Cardiac muscle cell (in vitro differentiated cells and primary cell): ENCODE data around the gene ST6GALNAC3. TPM values are rescaled to one million over a fixed set of nuclear protein-coding genes. Genes with fewer than 3 reads are reported as not detected.

Source experiments
- DNase-seq, 2 donors: peaks; one replicate each; pipeline versions ENCODE4 v3.0.0 to v3.0.0-alpha.2; 2010 to 2017; ENCODE audit warnings: low read depth in 1 of 2, low spot score in 1 of 2
- H3K27ac ChIP-seq: fragments of 200-600 bp; sonication (generic); 2 replicates; pipeline ENCODE4 v1.5.1; 2016
- H3K27me3 ChIP-seq: fragments of 200-600 bp; sonication (generic); 2 replicates; pipeline ENCODE4 v1.6.0; 2016; ENCODE audit warnings: control low read depth
- H3K36me3 ChIP-seq: fragments of 200-600 bp; sonication (generic); 2 replicates; pipeline ENCODE4 v1.5.1; 2016; ENCODE audit warnings: control low read depth
- H3K4me1 ChIP-seq: fragments of 200-600 bp; sonication (generic); 2 replicates; pipeline ENCODE4 v1.8.1; 2017; ENCODE audit warnings: low read depth, mild to moderate bottlenecking, mixed run types
- H3K4me3 ChIP-seq: fragments of 200-600 bp; sonication (generic); 2 replicates; pipeline ENCODE4 v1.5.1; 2016; ENCODE audit warnings: mild to moderate bottlenecking
- H3K9me3 ChIP-seq: fragments of 200-600 bp; sonication (generic); 2 replicates; pipeline ENCODE4 v1.5.1; 2017; ENCODE audit warnings: low read depth, mild to moderate bottlenecking, control low read depth
- polyA plus RNA-seq: library from polyadenylated mRNA; unstranded; fragments of >200 nt; fragmentation: Nextera tagmentation; extraction: Ambion mirVana; gene quantifications from 2 replicates; pipeline ENCODE4 v1.2.1, GENCODE V29; 2016
- total RNA-seq: library from RNA; depleted of rRNA; stranded (reverse); fragments of >200 nt; gene quantifications from 2 replicates; pipeline ENCODE4 v1.2.3, GENCODE V29; 2016
- TF ChIP-seq, protein P1 (sequence below): IDR thresholded peaks from 2 replicates; pipeline ENCODE4 v1.5.1; 2012; ENCODE audit warnings: low read depth, mild to moderate bottlenecking, low read length

The ST6GALNAC3 gene
- total and polyA plus RNA-seq, 2 experiments from 2014 or later = 10.4 to 14.8 TPM

DNA sequence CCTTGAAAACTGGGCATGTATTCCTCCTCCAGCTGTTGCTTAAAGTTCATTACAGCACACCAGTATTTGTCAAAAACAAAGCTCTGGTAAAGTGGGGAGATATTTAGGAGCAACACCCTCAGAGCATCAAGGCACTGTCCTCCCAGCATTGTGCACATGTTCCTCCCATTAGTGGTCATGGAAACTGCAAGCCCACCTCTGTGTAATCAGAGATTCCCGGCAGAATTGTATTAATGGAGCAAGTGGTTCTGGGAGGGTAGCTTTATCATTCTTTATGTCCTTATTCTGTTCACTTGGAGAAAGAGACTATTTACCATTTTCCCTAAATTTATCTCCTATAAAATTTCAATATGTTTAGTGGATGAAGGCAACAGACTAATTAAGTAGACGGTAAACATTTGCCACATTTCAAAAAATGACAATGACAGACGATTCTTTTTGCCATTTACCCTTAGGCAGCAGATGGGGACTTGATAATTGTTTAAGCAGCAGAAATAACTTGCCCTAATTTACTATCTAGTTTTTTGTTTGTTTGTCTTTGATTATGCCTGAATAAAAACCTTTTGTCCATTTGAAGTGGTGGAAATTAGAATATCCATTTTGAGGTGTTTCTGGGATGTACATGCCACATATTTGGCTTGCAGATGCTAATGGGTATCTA is 503.1 kb downstream of the ST6GALNAC3 start:
- Histone ChIP-seq H3K27ac (no peak overlapping the region), H3K36me3 (no peaks in the 10 kb centered on the region), H3K27me3 (no peaks in the 10 kb centered on the region), H3K9me3 (no peaks in the 10 kb centered on the region), H3K4me3 (no peak overlapping the region), H3K4me1 (no peaks in the 10 kb centered on the region)
- TF ChIP-seq, protein P1, sequence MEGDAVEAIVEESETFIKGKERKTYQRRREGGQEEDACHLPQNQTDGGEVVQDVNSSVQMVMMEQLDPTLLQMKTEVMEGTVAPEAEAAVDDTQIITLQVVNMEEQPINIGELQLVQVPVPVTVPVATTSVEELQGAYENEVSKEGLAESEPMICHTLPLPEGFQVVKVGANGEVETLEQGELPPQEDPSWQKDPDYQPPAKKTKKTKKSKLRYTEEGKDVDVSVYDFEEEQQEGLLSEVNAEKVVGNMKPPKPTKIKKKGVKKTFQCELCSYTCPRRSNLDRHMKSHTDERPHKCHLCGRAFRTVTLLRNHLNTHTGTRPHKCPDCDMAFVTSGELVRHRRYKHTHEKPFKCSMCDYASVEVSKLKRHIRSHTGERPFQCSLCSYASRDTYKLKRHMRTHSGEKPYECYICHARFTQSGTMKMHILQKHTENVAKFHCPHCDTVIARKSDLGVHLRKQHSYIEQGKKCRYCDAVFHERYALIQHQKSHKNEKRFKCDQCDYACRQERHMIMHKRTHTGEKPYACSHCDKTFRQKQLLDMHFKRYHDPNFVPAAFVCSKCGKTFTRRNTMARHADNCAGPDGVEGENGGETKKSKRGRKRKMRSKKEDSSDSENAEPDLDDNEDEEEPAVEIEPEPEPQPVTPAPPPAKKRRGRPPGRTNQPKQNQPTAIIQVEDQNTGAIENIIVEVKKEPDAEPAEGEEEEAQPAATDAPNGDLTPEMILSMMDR = no peak
- no peak for DNase-seq

DNA sequence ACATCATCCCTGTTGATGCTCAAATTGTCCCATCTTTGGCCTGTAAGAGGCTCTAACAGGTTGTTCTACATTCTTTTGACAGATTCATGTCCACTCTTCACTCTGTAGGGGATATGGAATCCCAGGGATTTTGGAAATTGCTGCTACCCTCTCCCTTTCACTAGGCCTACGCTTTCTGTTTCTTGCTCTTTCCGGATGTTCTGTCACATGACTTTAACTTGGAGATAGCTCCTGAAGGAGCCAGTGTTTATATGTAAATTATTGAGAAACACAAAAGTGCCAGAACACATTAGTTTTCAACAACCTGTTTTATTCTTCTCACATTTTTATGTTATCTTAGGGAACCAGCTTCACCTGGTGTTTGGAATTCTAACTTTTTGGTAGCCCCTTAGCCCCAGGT is 505.7 kb downstream of the ST6GALNAC3 start:
- Histone ChIP-seq H3K36me3 (no peaks in the 10 kb centered on the region), H3K9me3 (no peaks in the 10 kb centered on the region), H3K4me1 (no peaks in the 10 kb centered on the region), H3K27ac (no peak overlapping the region), H3K27me3 (no peaks in the 10 kb centered on the region), H3K4me3 (no peak overlapping the region)
- no peak for DNase-seq
- TF ChIP-seq, protein P1 = no peak

DNA sequence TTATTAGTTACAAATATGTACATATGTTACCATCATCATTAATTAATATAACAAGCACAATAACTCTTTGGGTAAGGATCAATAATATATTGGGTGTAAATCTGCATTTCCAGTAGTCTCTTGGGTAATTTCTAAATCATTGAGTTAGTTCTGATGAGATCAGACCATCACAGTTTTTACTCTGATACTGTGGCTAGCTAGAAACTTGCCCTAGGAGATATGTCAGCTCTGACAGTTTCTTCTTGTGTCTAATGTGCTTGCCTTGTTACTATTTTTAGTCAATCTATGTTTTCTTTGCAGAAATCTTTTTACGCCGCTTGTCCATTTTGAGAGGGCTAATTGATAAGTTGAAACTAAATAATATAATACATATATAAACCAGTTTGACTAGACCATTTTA is 507.2 kb downstream of the ST6GALNAC3 start:
- Histone ChIP-seq H3K27ac (no peak overlapping the region), H3K9me3 (no peaks in the 10 kb centered on the region), H3K27me3 (no peaks in the 10 kb centered on the region), H3K4me3 (no peak overlapping the region), H3K36me3 (no peaks in the 10 kb centered on the region), H3K4me1 (no peaks in the 10 kb centered on the region)
- TF ChIP-seq, protein P1 = no peak
- no peak for DNase-seq

DNA sequence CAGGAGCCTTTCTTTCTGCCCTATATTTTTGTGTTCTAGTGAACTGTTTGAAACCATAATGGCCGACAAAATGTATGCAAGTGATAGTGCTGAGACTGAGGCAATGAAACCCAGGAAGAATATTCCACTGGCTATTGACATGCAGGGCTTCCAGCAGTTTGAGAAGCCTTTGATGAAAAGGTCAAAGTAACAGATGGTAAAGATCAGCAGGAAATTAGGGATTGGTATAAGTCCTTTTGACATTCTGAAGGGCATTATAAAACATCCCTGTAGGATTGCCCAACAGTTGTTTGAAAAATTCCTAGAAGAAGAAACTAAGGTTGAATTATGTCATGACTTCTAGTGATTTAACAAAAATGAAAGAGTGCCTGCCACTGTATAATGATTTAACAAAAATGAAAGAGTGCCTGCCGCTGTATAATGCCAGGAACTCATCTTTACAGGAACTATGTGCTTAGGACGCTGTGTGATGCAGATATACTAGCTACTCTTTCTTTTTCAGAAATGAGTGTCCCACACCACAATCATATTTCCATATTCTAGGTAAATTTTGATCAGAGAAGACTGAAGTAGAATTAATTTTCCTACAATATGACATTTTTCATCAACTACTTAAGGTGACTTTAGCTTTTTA is 508.8 kb downstream of the ST6GALNAC3 start:
- H3K27me3 ChIP-seq = no peaks in the 10 kb centered on the region
- H3K4me3 ChIP-seq = no peak overlapping the region
- DNase-seq = no peak
- H3K4me1 ChIP-seq = no peaks in the 10 kb centered on the region
- TF ChIP-seq, protein P1 = no peak
- H3K27ac ChIP-seq = no peak overlapping the region
- no peaks in the 10 kb centered on the region for H3K9me3 ChIP-seq
- no peaks in the 10 kb centered on the region for H3K36me3 ChIP-seq

DNA sequence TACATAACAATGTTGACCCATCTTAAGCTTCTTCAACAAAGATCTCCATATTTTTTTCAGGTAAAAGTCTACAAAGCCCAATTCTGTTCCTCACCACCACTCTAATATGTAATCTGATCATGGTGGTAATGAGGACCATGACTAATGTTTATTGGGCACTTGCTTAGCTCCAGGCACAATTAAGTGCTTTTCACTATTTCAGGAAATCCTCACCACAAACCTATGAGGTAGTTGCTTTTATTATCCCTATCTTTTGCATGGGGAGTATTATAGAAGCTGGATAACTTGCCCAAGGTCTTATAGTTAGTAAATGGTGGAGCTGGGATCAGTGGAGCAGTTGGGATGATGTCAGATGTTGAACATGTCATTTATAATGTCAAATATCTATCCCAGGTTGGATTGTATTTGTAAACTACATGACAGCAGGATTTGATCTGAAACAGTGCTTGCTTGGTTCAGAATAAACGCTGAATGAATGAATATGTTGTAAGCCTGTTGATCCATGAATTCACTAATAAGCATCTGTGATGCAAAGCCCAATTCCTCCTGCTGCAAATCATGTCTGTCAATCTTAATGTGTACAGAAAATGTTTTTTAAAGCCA is 509.4 kb downstream of the ST6GALNAC3 start:
- Histone ChIP-seq H3K4me1 (no peaks in the 10 kb centered on the region), H3K36me3 (no peaks in the 10 kb centered on the region), H3K4me3 (no peak overlapping the region), H3K9me3 (no peaks in the 10 kb centered on the region), H3K27ac (no peak overlapping the region), H3K27me3 (no peaks in the 10 kb centered on the region)
- TF ChIP-seq, protein P1 = no peak
- DNase-seq = no peak
